ENCODE measurements around the gene COQ3.

The COQ3 gene

GRCh38 chr6:99330159-99330558 lies 63.8 kb downstream of the COQ3 start:
- ChIA-PET CTCF (interaction anchor here (0.5 to 1.2 kb wide), 8 partner anchors 9 to 473 kb away, joined by 3 to 4 read pairs (median 3); partner anchors contain the start of gene FAXC), POLR2A (ENCODE audit: low non-redundant PET) (no interaction called here)
- H3K27ac ChIP-seq = no peak overlapping the region
- DNase-seq (ENCODE audit: low spot score) = peak; percentile 48
- peak; percentile 39 for TF ChIP-seq CTCF (conservative IDR thresholded peaks at IDR 0.05; ENCODE audit: low read depth)

GRCh38 chr6:99324996-99325395 lies 69.0 kb downstream of the COQ3 start:
- no peak for DNase-seq (ENCODE audit: low spot score)
- POLR2A ChIA-PET (ENCODE audit: low non-redundant PET) = no interaction called here
- CTCF ChIA-PET = no interaction called here
- no peak for TF ChIP-seq CTCF (conservative IDR thresholded peaks at IDR 0.05; ENCODE audit: low read depth)
- no peak overlapping the region for H3K27ac ChIP-seq

Measured in RWPE1 (cell line).